ENCODE results near the gene BICC1.

GRCh38 chr10:58740620-58741369, 228.1 kb downstream of the BICC1 start:
- no peak for TF ChIP-seq CTCF (IDR thresholded peaks at IDR 0.05)
- TF ChIP-seq POLR2A (IDR thresholded peaks at IDR 0.05), result no peak
